K562 (cell line): ENCODE measurements around the gene WASF3. TPM values are rescaled to one million over a fixed set of nuclear protein-coding genes. Genes with fewer than 3 reads are reported as not detected.

Experiments used
- ATAC-seq: fragments of 200-7000 bp; cut with Tn5 transposase; 3 replicates; pipeline ENCODE4 v1.9.1; 2020; ENCODE audit warnings: moderate library complexity
- BruUV-seq: library from RNA; stranded (reverse); fragments of 400-500 nt; replicated peaks from 2 replicates; lab custom pipeline; 2021; lab: Mats Ljungman, UMichigan
- CTCF ChIA-PET: fragments of 300-600 bp; formaldehyde crosslinking; extraction: SDS; loops from one replicate; lab custom pipeline; 2021; ENCODE audit warnings: low intra/inter-chr PET ratio; lab: Yijun Ruan, JAX
- POLR2A ChIA-PET: fragments of 300-600, 350-650 bp; sonication (Branson Sonifier 250); formaldehyde crosslinking; extraction: SDS; loops from one replicate; lab custom pipeline; 2021; ENCODE audit warnings: antibody characterized with exemption, inconsistent platforms; lab: Yijun Ruan, JAX
- DNase-seq, 4 experiments: peaks; one replicate each; pipeline versions ENCODE4 v3.0.0 to v3.0.0-alpha.2; 2011 to 2018; ENCODE audit warnings: low spot score in 3 of 4, mixed read lengths in 3 of 4; ENCODE audit errors: extremely low read depth in 1 of 4
- FAIRE-seq: peaks from 2 replicates; lab custom pipeline; 2011; peaks lifted over from hg19 to GRCh38; lab: Jason Lieb, UNC
- H2AFZ ChIP-seq: 2 replicates; pipeline ENCODE4 v1.6.0; 2011; ENCODE audit warnings: low read depth, low read length, control low read depth, inconsistent platforms
- H3K27ac ChIP-seq: fragments of 200-600 bp; 3 replicates; pipeline ENCODE4 v1.8.0; 2011; ENCODE audit warnings: low read depth, mild to moderate bottlenecking, control low read depth, inconsistent platforms, low read length, moderate library complexity, mixed read lengths; ENCODE audit errors: extremely low read depth
- H3K27me3 ChIP-seq, 2 experiments: fragments of 300-600 bp in 1 of 2; 2 replicates in 1 of 2; 3 replicates in 1 of 2; pipeline versions ENCODE4 v1.6.0 to v1.8.0; 2011; ENCODE audit warnings: inconsistent platforms in 2 of 2, low read length in 2 of 2, mild to moderate bottlenecking in 1 of 2, mixed read lengths in 1 of 2, moderate library complexity in 1 of 2; ENCODE audit not compliant: control insufficient read depth in 2 of 2, insufficient read depth in 2 of 2
- H3K36me3 ChIP-seq: fragments of 300-600 bp; 3 replicates; pipeline ENCODE4 v1.8.0; 2011; ENCODE audit warnings: mild to moderate bottlenecking, low read length, inconsistent platforms; ENCODE audit not compliant: control insufficient read depth, insufficient read depth
- H3K4me1 ChIP-seq, 2 experiments: fragments of 200-600 bp in 1 of 2; replicated peaks in 1 of 2; 2 replicates in 1 of 2; 3 replicates in 1 of 2; pipeline versions ENCODE4 v1.5.1 to v1.8.0; 2011; ENCODE audit warnings: inconsistent platforms in 2 of 2, low read length in 2 of 2, mild to moderate bottlenecking in 1 of 2, mixed read lengths in 1 of 2, moderate library complexity in 1 of 2; ENCODE audit not compliant: control insufficient read depth in 2 of 2, insufficient read depth in 2 of 2
- H3K4me2 ChIP-seq: 2 replicates; pipeline ENCODE4 v1.6.1; 2011; ENCODE audit warnings: low read length, control low read depth, inconsistent platforms, mixed read lengths; ENCODE audit not compliant: insufficient read depth
- H3K4me3 ChIP-seq: fragments of 200-600 bp; sonication (generic), shearing (Covaris generic); 2 replicates; pipeline ENCODE4 v1.5.1; 2016; ENCODE audit warnings: control low read depth, inconsistent platforms
- H3K79me2 ChIP-seq: fragments of 200-600 bp; 3 replicates; pipeline ENCODE4 v1.8.0; 2011; ENCODE audit warnings: low read length, inconsistent platforms; ENCODE audit not compliant: control insufficient read depth, insufficient read depth
- H3K9ac ChIP-seq, 2 experiments: 2 replicates each; pipeline versions ENCODE4 v1.6.0 to v1.6.1; 2011; ENCODE audit warnings: low read depth in 2 of 2, low read length in 2 of 2, control low read depth in 1 of 2, inconsistent platforms in 1 of 2, mild to moderate bottlenecking in 1 of 2, mixed read lengths in 1 of 2; ENCODE audit not compliant: insufficient read depth in 1 of 2
- H3K9me1 ChIP-seq: one replicate; pipeline ENCODE4 v1.6.0; 2011; ENCODE audit warnings: inconsistent platforms, mild to moderate bottlenecking, low read length, moderate library complexity; ENCODE audit not compliant: control insufficient read depth, insufficient read depth
- H3K9me3 ChIP-seq: replicated peaks from 2 replicates; pipeline ENCODE4 v1.5.1; 2011; ENCODE audit warnings: low read depth, low read length, inconsistent platforms; ENCODE audit not compliant: control insufficient read depth, insufficient read depth
- H4K20me1 ChIP-seq: replicated peaks from 2 replicates; pipeline ENCODE4 v1.6.1; 2011; ENCODE audit warnings: low read length, inconsistent platforms, mixed read lengths; ENCODE audit not compliant: control insufficient read depth, insufficient read depth
- ATF1 ChIP-seq, 2 experiments: fragments of 450-650 bp in 1 of 2; IDR thresholded peaks; 2 replicates each; pipeline ENCODE4 v1.6.1; 2016; ENCODE audit warnings: missing compliant biosample characterization in 1 of 2, missing genetic modification characterization in 1 of 2
- C11orf30 ChIP-seq: fragments of 450-650 bp; IDR thresholded peaks from 2 replicates; pipeline ENCODE4 v1.6.1; 2016; ENCODE audit warnings: low read depth, mild to moderate bottlenecking
- DPF2 ChIP-seq: fragments of 450-650 bp; IDR thresholded peaks from 2 replicates; pipeline ENCODE4 v1.6.1; 2016
- HDAC3 ChIP-seq: fragments of 450-650 bp; IDR thresholded peaks from 2 replicates; pipeline ENCODE4 v1.6.1; 2018; ENCODE audit warnings: borderline replicate concordance, mild to moderate bottlenecking, moderate library complexity; ENCODE audit not compliant: partially characterized antibody
- HDGF ChIP-seq: fragments of 450-650 bp; IDR thresholded peaks from 2 replicates; pipeline ENCODE4 v1.6.1; 2016
- JUND ChIP-seq, 2 experiments: IDR thresholded peaks; 2 replicates in 1 of 2; 3 replicates in 1 of 2; pipeline ENCODE4 v1.6.1; 2011; ENCODE audit warnings: borderline replicate concordance in 2 of 2, low read depth in 2 of 2, low read length in 2 of 2, improper control_type of control experiment in 1 of 2, missing biosample characterization in 1 of 2, missing genetic modification characterization in 1 of 2, missing genetic modification reagents in 1 of 2
- MTA2 ChIP-seq: fragments of 450-650 bp; IDR thresholded peaks from 2 replicates; pipeline ENCODE4 v1.6.1; 2016; ENCODE audit warnings: low read depth
- NR4A1 ChIP-seq, 2 experiments: fragments of 250-450 bp in 1 of 2; fragments of 450-650 bp in 1 of 2; sonication (Bioruptor Pico) in 1 of 2; IDR thresholded peaks; 2 replicates each; pipeline versions ENCODE4 v1.4.0 to v1.6.1; 2016 to 2020; ENCODE audit warnings: mild to moderate bottlenecking in 2 of 2, missing compliant biosample characterization in 1 of 2, missing genetic modification characterization in 1 of 2, moderate library complexity in 1 of 2
- ZEB2 ChIP-seq: fragments of 450-650 bp; IDR thresholded peaks from 2 replicates; pipeline ENCODE4 v1.6.1; 2016
- ZNF274 ChIP-seq: IDR thresholded peaks from 2 replicates; pipeline ENCODE4 v1.6.1; 2011; ENCODE audit warnings: low read depth, mild to moderate bottlenecking, low read length, moderate library complexity, borderline replicate concordance
- ZNF3 ChIP-seq: fragments of 250-450 bp; sonication (Bioruptor Pico); IDR thresholded peaks from 2 replicates; pipeline ENCODE4 v1.5.0; 2021; ENCODE audit warnings: mild to moderate bottlenecking, moderate library complexity
- ZNF584 ChIP-seq: fragments of 200-800 bp; sonication (Bioruptor generic); IDR thresholded peaks from 2 replicates; pipeline ENCODE4 v1.6.1; 2016; ENCODE audit warnings: low read depth, mild to moderate bottlenecking, missing genetic modification characterization, missing compliant biosample characterization
- ZNF696 ChIP-seq: fragments of 250-450 bp; sonication (Bioruptor Pico); conservative IDR thresholded peaks from 2 replicates; pipeline ENCODE4 v1.4.0; 2020; ENCODE audit warnings: mild to moderate bottlenecking, moderate library complexity
- ZNF785 ChIP-seq: fragments of 250-450 bp; sonication (Bioruptor Pico); IDR thresholded peaks from 2 replicates; pipeline ENCODE4 v1.4.0; 2020; ENCODE audit warnings: mild to moderate bottlenecking
- WGBS: fragments of 100-300 bp; shearing (Covaris generic); methylation state at CpG from one replicate; pipeline ENCODE4 v1.1.6; 2016; ENCODE audit warnings: low coverage, mixed read lengths; ENCODE audit not compliant: insufficient coverage; ENCODE audit errors: missing lambda C conversion rate; 5-methylcytosine and 5-hydroxymethylcytosine counted together
- in situ Hi-C: fragments of 300-500 bp; cut with MboI; formaldehyde crosslinking; loops from 4 replicates; pipeline ENCODE4 v1.15.0; 2018; ENCODE audit warnings: inconsistent platforms, mixed read lengths
- intact Hi-C: fragments of 100-400 bp; cut with micrococcal nuclease; formaldehyde crosslinking; loops from 2 replicates; pipeline ENCODE4 v1.14.2; 2022
- polyA plus RNA-seq, 8 experiments: library from polyadenylated mRNA; depleted of rRNA in 4 of 8; stranded (reverse) in 5 of 8; unstranded in 3 of 8; fragments of >200 nt; fragmentation: Nextera tagmentation in 2 of 8; fragmentation: Illumina TruSeq in 1 of 8; extraction: Ambion mirVana in 2 of 8; extraction: Trizol in 1 of 8; gene quantifications; 2 replicates each; pipeline versions ENCODE4 v1.2.1 to v1.2.3, GENCODE V29; 2011 to 2014; ENCODE audit warnings: inconsistent platforms in 1 of 8, missing spikeins in 1 of 8
- total RNA-seq, 7 experiments: library from RNA; depleted of rRNA in 6 of 7; stranded (reverse); fragments of >200 nt in 6 of 7; fragmentation: Illumina TruSeq in 2 of 7; extraction: Trizol in 2 of 7; gene quantifications; 2 replicates each; pipeline versions ENCODE4 v1.2.1 to v1.2.3, GENCODE V29; 2011 to 2021; ENCODE audit warnings: low replicate concordance in 1 of 7
- TF ChIP-seq, protein P1 (sequence below): fragments of 450-650 bp; formaldehyde crosslinking; IDR thresholded peaks from 2 replicates; pipeline ENCODE4 v1.4.0; 2020; ENCODE audit warnings: mild to moderate bottlenecking
- TF ChIP-seq, protein P2 (sequence below), 2 experiments: IDR thresholded peaks; 2 replicates each; pipeline ENCODE4 v1.6.1; 2012; ENCODE audit warnings: improper control_type of control experiment in 2 of 2, low read depth in 2 of 2, low read length in 2 of 2, borderline replicate concordance in 1 of 2

Gene WASF3
- total and polyA plus RNA-seq, 9 of the 15 experiments (the other 6 are each of a cell fraction or from before 2014, with no cell fraction given), result 0.04 to 0.43 (median 0.11) TPM

DNA sequence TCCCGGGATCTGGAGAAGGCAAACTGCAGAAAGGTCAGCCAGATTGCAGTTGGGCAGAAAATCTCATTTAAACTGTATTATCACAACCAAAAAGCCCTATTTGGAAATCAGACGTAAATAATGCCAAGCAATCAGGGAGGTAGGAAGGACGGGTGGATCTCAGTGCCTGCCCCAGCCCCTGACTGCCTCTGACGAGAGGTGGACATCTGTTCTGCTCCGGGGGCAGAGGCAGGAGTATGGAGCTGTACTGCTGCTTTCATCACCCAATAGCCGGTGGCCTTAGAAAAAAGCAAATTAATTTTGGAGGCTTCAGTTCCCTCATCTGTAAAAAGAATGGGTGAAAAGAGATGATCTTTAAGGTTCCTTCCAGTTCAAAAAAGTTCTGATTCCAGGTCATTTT, 43.6 kb upstream of the WASF3 start:
- H3K4me3 ChIP-seq, result no peak overlapping the region
- H3K9me1 ChIP-seq, result no peaks in the 10 kb centered on the region
- ATAC-seq, result no peak
- no peaks in the 10 kb centered on the region for H3K36me3 ChIP-seq
- no peaks in the 10 kb centered on the region for H3K27me3 ChIP-seq
- no TSS peak for BruUV-seq
- H3K27ac ChIP-seq, result no peak overlapping the region
- no peak for TF ChIP-seq ZNF785 (CRISPR knock-in tag)
- no peak for TF ChIP-seq ZNF696
- no peak for TF ChIP-seq ZNF584
- TF ChIP-seq NR4A1 (CRISPR knock-in tag; IDR thresholded peaks at IDR 0.05), result no peak
- TF ChIP-seq NR4A1 (tag; IDR thresholded peaks at IDR 0.05), result no peak
- TF ChIP-seq, protein P1, sequence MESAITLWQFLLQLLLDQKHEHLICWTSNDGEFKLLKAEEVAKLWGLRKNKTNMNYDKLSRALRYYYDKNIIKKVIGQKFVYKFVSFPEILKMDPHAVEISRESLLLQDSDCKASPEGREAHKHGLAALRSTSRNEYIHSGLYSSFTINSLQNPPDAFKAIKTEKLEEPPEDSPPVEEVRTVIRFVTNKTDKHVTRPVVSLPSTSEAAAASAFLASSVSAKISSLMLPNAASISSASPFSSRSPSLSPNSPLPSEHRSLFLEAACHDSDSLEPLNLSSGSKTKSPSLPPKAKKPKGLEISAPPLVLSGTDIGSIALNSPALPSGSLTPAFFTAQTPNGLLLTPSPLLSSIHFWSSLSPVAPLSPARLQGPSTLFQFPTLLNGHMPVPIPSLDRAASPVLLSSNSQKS (CRISPR knock-in tag), result no peak
- TF ChIP-seq JUND (IDR thresholded peaks at IDR 0.05; ENCODE audit: borderline replicate concordance, low read depth, low read length), result no peak
- no peak for TF ChIP-seq JUND (tag; IDR thresholded peaks at IDR 0.05; ENCODE audit: borderline replicate concordance, low read depth, low read length)
- no peak for TF ChIP-seq MTA2
- no peak for TF ChIP-seq ZEB2
- TF ChIP-seq ZNF3, result no peak
- TF ChIP-seq DPF2, result no peak
- TF ChIP-seq HDAC3, result no peak
- TF ChIP-seq HDGF, result no peak
- TF ChIP-seq ZNF274, result no peak
- TF ChIP-seq, protein P2, sequence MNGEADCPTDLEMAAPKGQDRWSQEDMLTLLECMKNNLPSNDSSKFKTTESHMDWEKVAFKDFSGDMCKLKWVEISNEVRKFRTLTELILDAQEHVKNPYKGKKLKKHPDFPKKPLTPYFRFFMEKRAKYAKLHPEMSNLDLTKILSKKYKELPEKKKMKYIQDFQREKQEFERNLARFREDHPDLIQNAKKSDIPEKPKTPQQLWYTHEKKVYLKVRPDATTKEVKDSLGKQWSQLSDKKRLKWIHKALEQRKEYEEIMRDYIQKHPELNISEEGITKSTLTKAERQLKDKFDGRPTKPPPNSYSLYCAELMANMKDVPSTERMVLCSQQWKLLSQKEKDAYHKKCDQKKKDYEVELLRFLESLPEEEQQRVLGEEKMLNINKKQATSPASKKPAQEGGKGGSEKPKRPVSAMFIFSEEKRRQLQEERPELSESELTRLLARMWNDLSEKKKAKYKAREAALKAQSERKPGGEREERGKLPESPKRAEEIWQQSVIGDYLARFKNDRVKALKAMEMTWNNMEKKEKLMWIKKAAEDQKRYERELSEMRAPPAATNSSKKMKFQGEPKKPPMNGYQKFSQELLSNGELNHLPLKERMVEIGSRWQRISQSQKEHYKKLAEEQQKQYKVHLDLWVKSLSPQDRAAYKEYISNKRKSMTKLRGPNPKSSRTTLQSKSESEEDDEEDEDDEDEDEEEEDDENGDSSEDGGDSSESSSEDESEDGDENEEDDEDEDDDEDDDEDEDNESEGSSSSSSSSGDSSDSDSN (IDR thresholded peaks at IDR 0.05; ENCODE audit: borderline replicate concordance in 1 of 2, low read depth in 2 of 2, low read length in 2 of 2), result no peak
- no peak for TF ChIP-seq ATF1 (CRISPR knock-in tag; IDR thresholded peaks at IDR 0.05)
- TF ChIP-seq ATF1 (tag; IDR thresholded peaks at IDR 0.05), result no peak
- TF ChIP-seq C11orf30, result no peak
- H3K9me3 ChIP-seq, result no peaks in the 10 kb centered on the region
- ChIA-PET CTCF (no interaction called here), POLR2A (no interaction called here)
- H2AFZ ChIP-seq, result no peak overlapping the region
- H3K4me1 ChIP-seq, result no peaks in the 10 kb centered on the region
- DNase-seq, result no peak
- FAIRE-seq, result no peak
- no peak overlapping the region for H3K4me2 ChIP-seq
- 0 out of 2 replicates have a peak, but pooled peaks cover 3% of the 10 kb centered on the region for H4K20me1 ChIP-seq
- intact Hi-C loops (no loop called here), in situ Hi-C loops (no loop called here)
- WGBS, result 0% methylated on average over 6 of the region's 6 CpGs
- H3K79me2 ChIP-seq, result no peaks in the 10 kb centered on the region
- no peak overlapping the region for H3K9ac ChIP-seq
